NCI-H1105 treated with DMSO at 0.1 percent for 48 hours (cell line): ENCODE data around the gene BCL7A.
"Not testable (repeated sequence)": the region's sequence is repeated elsewhere in the genome, so short reads cannot be mapped to it uniquely, and the experiment has no call there.

ENCODE experiments used
- DNase-seq: peaks from one replicate; lab custom pipeline; 2025; lab: John Stamatoyannopoulos, UW

Gene BCL7A

GRCh38 chr12:122021822-122022392, at the start of gene BCL7A:
Gene BCL7A, plus strand, starts transcription at chr12:122021884. Its CDS starts 208 bp downstream, at chr12:122022092.
- DNase-seq, result peak; percentile 63

GRCh38 chr12:121974026-121974985, 47.4 kb upstream of the BCL7A start:
- no peak for DNase-seq

- DNase-seq, result no peak
Observed at GRCh38 chr12:121975021-121975420, 46.7 kb upstream of the BCL7A start.

DNA sequence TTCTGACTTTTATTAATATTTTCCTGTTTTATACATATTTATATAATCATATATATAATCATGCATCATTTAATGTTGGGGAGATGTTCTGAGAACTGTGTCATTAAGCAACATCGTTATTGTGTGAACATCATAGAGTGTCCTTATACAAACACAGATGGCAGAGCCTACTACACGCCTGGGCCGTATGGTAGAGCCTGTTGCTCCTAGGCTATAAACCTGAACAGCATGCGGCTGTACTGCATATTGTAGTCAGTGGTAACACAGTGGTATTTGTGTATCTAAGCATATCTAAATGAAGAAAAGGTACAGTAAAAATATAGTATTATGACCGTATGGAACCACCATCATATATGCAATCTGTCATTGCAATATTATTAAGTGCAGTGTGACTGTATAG, 44.7 kb upstream of the BCL7A start:
- DNase-seq, result no peak

DNA sequence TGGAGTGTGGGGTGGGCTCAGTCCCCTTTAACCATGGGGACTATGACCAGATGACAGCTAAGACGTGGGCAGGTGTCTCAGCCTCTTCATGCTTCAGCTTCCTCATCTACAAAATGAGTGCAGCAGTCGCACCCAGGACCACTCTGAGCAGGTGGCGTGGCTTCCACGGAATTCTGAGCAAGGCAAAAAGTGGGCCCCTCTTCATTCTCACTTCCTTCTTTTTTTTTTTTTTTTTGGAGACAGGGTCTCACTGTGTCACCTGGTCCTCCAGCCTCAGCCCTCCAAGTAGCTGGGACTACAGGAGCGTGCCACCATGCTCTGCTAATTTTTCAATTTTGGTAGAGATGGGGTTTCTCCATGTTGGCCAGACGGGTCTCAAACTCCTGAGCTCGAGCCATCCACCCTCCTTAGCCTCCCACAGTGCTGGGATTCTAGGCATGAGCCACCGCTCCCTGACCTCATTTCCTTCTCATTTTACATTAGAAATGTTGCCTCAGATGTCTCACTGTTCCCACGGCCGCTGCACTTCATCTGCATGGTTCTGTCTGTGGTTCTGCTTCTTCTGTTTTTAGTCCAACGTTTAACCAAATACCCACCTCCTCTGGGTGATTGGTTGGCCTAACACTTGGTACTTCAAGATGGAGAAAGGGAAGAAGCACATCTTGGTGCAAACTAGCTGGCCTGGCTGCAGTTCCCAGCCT, 41.3 kb upstream of the BCL7A start:
- no peak for DNase-seq

GRCh38 chr12:121980892-121981272, 40.8 kb upstream of the BCL7A start:
- DNase-seq, result no peak

DNA sequence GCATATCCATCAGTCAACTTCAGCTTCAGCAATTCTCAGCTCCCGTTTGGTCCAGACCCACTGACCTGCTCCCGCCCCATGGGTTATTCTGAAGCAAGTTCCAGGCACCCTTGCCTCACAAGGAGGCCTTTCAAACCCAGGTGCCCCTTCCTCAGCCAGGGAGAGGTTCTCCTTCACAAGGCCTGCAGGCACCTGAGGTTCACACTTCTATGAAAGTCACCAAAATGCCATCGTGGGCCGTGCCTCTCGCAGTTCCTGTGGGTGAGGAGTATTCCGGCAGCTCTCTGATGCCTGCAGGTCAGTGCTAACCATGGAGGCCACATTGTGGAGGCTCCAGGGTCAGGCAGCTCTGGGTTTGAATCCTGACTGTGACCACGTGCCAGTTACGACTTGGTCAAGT, 40.2 kb upstream of the BCL7A start:
- no peak for DNase-seq

GRCh38 chr12:121982950-121983349, 38.7 kb upstream of the BCL7A start:
- no peak for DNase-seq

- DNase-seq, result no peak
Observed at GRCh38 chr12:121983536-121984210, 38.0 kb upstream of the BCL7A start.

GRCh38 chr12:121986489-121987245, 35.0 kb upstream of the BCL7A start:
- no peak for DNase-seq

- DNase-seq, result not testable (repeated sequence)
Observed at GRCh38 chr12:121988519-121988918, 33.2 kb upstream of the BCL7A start.

GRCh38 chr12:121989276-121990113, 32.2 kb upstream of the BCL7A start:
- peak; percentile 44 for DNase-seq

- no peak for DNase-seq
Observed at GRCh38 chr12:121990114-121990647, 31.5 kb upstream of the BCL7A start.

GRCh38 chr12:121990692-121991603, 30.7 kb upstream of the BCL7A start:
- DNase-seq, result no peak

- no peak for DNase-seq
Observed at GRCh38 chr12:121992059-121992879, 29.4 kb upstream of the BCL7A start.

DNA sequence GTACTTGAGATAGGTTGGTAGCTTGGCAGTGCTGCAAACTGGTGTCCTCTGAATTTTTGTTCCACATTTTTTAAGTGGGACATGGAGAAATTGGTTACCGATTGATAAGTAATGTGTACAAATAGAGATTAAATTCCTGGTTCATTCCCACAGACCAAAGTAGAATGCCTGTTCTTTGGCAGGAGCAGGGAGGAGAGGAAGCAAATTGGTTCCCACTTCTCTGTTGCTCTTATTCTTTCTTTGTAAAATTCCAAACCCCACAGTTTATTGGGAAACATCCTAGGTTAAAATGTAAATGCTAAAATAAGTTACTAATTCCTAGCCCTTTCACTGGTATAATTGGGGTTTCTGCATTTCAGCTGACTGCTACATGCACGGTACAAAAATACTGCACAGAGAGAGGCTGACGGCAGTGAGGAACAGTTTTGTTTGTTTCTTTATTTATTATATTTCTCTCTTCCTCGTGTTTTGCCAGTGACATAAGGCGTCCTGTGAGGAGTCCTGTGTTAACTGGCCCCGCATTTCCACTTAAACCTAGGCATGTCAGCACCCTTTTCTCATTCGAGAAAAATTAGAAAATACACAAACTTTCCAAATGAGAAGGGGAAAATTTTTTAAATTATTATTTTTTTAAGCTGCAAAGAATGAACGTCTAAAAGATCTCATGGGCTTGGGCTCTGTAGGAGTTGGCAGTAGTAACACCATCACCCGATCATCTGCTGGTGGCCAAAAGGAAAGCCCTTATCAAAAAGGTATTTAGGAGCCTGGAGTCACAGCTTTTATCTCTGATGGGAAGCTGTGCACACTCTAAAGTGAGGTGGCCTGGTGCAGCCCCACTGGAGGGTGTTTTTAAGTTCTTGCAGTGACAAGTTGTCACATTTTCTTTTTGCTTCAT, 25.4 kb upstream of the BCL7A start:
- no peak for DNase-seq

- DNase-seq, result no peak
Observed at GRCh38 chr12:121996945-121997612, 24.6 kb upstream of the BCL7A start.
